HG03135 (cell line): ENCODE measurements around the gene CDH11.

Experiments
- ATAC-seq: cut with Tn5 transposase; IDR thresholded peaks from one replicate; pipeline ENCODE4 v1.9.1; 2021; ENCODE audit warnings: mild to moderate bottlenecking, moderate library complexity; ENCODE audit not compliant: unreplicated experiment

The CDH11 gene

GRCh38 chr16:65117811-65118448 lies 3.9 kb downstream of the CDH11 start:
- ATAC-seq = no peak

DNA sequence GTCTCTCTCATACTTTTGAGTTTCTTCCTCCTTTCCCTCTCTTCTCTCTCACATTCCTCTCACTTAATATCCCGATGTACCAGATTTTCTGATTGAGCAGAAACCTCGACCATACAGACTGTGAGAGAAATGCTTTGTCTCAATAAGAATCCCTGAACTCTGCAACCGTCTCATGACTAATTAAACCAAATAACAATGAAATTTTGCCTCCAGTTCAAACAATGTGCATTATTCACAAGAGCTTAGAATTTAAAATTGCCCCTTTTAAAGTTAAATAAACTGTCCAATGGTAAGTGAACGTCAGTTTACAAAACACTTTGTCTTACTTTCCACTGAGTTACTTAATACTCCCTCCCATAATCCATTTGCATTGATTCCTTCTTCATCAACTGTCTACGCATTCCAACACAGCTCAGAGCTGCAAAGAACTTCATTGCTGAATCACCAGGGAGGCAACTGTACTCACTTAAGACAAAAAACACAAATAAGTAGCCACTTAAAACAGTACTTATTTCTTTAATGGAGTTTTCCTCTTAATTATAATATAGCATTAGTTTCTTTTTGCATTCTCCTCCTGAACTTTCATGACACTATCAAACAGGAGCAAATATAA lies 4.9 kb downstream of the CDH11 start:
- ATAC-seq = no peak

- no peak for ATAC-seq
These were observed 5.6 kb downstream of the CDH11 start for GRCh38 chr16:65116216-65116615.

- ATAC-seq = no peak
These were observed 7.3 kb downstream of the CDH11 start for GRCh38 chr16:65114527-65114926.

DNA sequence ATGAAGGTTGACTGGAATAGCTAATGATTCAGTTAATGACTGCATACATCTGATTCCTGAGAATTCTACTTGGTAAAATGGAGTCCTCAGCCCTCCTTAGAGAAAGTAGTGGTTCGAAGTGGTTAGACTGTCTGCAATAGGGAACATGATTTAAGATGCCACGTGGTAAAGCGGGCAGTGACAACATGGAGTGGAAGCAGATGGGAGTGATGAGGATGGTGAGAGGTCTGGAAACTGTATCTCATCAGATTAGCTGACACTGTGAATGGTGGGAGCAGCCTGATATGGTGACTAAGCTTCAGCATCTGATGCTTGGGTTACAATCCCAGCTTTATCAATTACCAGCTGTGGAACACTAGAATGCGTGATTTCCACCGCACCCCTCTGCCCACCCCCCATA lies 8.4 kb downstream of the CDH11 start:
- ATAC-seq = no peak

DNA sequence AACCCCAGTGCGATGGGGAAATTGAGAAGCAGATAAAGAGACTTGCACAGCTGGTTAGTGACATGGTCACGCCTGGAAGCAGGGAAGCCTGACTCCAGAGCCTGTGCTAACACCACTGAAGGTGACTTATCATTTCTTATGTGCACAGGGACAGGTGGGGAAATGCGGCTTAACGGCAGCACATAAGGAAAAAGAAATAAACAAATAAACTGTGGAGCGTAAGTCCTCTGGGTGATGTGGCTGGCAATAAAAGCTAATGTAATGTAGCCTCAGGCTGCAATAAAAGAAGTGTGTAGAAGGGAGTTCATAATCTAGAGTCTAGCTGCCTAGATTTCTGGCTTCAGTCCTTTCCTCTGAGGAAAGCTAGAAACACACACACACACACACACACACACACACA lies 10.6 kb downstream of the CDH11 start:
- no peak for ATAC-seq

DNA sequence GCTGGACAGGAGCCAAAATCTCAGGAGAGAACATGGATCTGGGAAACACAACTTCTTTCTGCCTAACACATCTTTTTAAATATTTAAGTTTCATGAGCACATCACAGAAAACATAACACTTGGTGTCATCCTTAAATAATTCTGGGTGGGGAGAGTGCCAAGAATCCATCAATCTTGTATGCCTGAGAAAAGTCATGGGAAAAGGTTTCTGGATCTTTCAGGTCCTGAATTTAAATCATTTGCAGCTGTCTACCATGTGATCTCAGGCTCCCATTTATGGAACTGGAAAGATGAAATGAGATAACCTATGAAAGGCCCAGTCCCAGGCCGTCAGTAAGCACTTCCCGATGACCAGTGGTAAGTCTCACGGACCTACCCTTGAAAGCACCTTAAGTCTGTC lies 15.1 kb downstream of the CDH11 start:
- ATAC-seq = no peak

- no peak for ATAC-seq
These were observed 16.7 kb downstream of the CDH11 start for GRCh38 chr16:65105171-65105570.

- no peak for ATAC-seq
These were observed 17.4 kb downstream of the CDH11 start for GRCh38 chr16:65104471-65104870.

- no peak for ATAC-seq
These were observed 19.5 kb downstream of the CDH11 start for GRCh38 chr16:65102326-65102725.

GRCh38 chr16:65101009-65101408 lies 20.9 kb downstream of the CDH11 start:
- ATAC-seq = no peak

DNA sequence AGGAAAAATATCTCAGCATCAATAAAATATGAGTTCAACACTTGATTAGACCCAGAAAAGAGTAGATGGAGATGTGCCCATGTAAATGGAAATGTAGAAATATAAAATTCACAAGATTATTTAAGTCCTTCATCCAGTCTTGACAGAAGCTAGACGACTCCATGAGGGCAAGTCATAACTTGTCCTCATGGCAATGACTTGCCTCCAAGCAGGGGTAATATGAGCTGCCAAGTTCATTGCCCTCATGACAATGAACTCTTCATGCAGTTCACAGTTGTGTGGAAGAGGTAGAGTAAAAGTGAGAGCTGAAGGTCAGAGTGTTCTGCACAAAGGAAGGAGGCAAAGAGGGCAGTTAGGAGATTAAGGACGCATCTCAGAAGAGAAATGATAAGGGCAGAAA lies 22.3 kb downstream of the CDH11 start:
- ATAC-seq = no peak

GRCh38 chr16:65098916-65099315 lies 22.9 kb downstream of the CDH11 start:
- no peak for ATAC-seq

DNA sequence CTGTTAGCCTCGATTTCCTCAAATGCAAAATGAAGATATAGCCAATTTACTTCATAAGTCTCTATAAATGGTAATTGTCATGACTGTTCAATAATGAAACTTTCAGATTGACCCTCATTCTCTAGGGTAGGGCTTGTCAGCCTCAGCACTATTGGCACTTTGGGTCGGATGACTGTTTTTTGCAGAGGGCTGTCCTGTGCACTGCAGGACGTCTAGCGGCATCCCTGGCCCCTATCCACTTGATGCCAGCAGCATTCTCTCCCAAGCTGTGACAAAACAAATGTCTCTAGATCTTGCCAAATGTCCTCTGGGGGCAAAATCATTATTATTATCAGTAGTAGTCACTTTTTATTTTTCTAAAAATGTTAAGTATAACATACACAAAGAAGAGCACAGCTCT lies 24.6 kb downstream of the CDH11 start:
- no peak for ATAC-seq

GRCh38 chr16:65095906-65096305 lies 26.0 kb downstream of the CDH11 start:
- ATAC-seq = no peak

DNA sequence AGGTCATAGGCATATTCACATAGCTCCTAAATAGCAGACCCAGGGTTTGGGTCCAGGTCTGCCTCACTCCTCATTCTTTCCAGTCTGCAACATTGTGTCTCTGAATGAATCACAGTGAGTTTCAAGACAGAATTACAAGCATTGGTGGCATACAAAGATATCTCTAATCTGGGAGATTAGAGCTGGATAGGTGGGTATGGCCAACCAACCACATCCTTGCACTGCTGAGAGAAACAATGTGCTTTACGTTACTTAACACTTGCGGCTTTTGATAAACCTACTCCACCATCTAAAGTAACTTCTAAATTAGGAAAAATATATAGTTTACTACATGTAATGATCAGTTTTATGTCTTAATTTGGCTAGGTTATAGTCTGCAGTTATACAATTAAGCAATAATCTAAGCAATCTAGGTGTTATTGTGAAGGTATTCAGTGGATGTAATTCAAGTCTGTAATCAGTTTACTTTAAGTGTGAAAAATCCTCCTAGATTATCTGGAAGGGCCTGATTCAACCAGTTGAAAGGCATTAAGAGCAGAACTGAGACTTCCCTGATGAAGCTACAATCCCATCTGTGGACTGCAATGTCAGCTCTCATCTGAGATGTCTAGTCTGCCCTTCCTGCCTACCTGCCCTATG lies 26.7 kb downstream of the CDH11 start:
- no peak for ATAC-seq

DNA sequence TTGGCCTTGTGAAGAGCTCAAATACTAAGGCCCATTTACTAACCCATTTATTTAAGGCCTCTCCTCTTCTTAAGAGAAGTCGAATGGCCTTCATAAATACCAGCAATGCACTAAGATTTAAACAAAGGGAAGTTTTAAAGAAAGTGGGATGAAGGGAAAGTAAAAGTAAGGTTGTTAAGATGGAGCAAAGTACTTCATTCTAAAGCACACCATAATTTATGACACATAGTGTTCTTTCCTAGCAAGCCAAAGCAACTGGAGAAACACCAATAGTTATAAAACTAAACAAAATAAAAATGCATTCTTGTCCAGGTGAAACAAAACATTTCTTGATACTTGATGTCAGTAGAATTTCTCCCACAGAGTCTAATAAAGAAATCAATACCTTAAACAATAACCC lies 27.9 kb downstream of the CDH11 start:
- ATAC-seq = no peak

- ATAC-seq = no peak
These were observed 38.6 kb downstream of the CDH11 start for GRCh38 chr16:65083164-65083857.

DNA sequence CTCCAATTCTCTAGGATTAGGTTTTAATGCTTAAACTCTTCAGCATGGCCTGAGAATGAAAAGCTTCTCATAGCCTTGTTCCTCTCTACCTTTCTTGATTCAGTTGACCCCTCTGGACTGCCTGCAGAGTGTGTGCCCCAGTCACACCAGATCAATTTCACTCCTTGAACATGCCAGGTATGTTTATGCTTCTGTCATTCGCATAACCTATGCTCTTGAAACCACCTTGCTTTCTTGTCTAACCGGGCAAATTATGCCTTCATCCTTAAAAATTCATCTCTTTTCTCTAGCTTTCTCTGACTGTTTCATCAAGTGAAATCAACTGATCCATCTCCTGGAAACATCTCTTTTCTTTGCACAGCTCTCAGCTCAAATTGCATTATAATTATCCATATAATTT lies 42.3 kb downstream of the CDH11 start:
- ATAC-seq = no peak

- no peak for ATAC-seq
These were observed 44.7 kb downstream of the CDH11 start for GRCh38 chr16:65077181-65077580.

DNA sequence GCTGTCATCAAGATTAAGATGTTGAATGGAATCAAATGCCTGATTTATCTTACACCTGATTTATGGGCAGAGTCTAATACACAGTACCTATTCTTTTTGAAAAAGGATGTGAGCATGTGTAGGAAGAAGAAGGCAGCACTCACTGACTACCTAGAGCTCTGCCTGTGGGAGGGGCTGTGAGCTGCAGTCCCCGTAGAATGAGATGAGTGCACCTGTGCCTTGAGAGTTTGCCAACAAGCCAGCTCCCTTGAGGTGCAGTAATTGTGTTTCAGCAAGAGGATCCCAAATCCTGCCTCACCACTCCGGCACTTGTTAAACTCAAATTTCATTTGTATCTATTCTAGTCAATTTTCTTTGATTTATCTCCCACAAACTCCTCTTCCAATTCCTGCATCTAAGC lies 46.0 kb downstream of the CDH11 start:
- ATAC-seq = no peak
